Lung (tissue), 12 donors: ENCODE measurements around the gene CAMK4. TPM values are rescaled to one million over a fixed set of nuclear protein-coding genes. Genes with fewer than 3 reads are reported as not detected.
A peak's percentile ranks its signal among the peaks of the same experiment; 100 is the strongest.

Experiments
- ATAC-seq: fragments of 200-7000 bp; cut with Tn5 transposase; one replicate; pipeline ENCODE4 v1.9.1; 2020; ENCODE audit warnings: moderate number of reproducible peaks; ENCODE audit not compliant: insufficient read depth, low FRiP score
- DNase-seq, 3 donors: peaks; one replicate each; pipeline ENCODE4 v3.0.0-alpha.2; 2013 to 2017
- H3K27ac ChIP-seq, 2 donors: one replicate each; pipeline ENCODE4 v1.5.1; 2013; ENCODE audit warnings: mild to moderate bottlenecking in 2 of 2, moderate library complexity in 2 of 2, control low read depth in 1 of 2, inconsistent platforms in 1 of 2, low read depth in 1 of 2, low read length in 1 of 2
- H3K27me3 ChIP-seq, 3 donors: one replicate each; pipeline ENCODE4 v1.5.1; 2013; ENCODE audit warnings: low read length in 2 of 3; ENCODE audit not compliant: control insufficient read depth in 3 of 3, insufficient read depth in 3 of 3
- H3K36me3 ChIP-seq, 4 donors: one replicate each; pipeline ENCODE4 v1.5.1; 2013; ENCODE audit warnings: low read length in 4 of 4, mild to moderate bottlenecking in 1 of 4, moderate library complexity in 1 of 4; ENCODE audit not compliant: control insufficient read depth in 4 of 4, insufficient read depth in 4 of 4
- H3K4me1 ChIP-seq, 5 donors: one replicate each; pipeline ENCODE4 v1.5.1; 2013; ENCODE audit warnings: low read length in 5 of 5, mild to moderate bottlenecking in 2 of 5, moderate library complexity in 1 of 5; ENCODE audit not compliant: control insufficient read depth in 5 of 5, insufficient read depth in 5 of 5
- H3K4me3 ChIP-seq: one replicate; pipeline ENCODE4 v1.5.1; 2013; ENCODE audit warnings: mild to moderate bottlenecking, control low read depth, moderate library complexity
- H3K9ac ChIP-seq, 2 donors: one replicate each; pipeline ENCODE4 v1.5.1; 2013; ENCODE audit warnings: low read length in 2 of 2, control low read depth in 1 of 2; ENCODE audit not compliant: insufficient read depth in 1 of 2
- H3K9me3 ChIP-seq, 4 donors: one replicate each; pipeline ENCODE4 v1.5.1; 2013; ENCODE audit warnings: low read length in 3 of 4, mild to moderate bottlenecking in 1 of 4, moderate library complexity in 1 of 4; ENCODE audit not compliant: control insufficient read depth in 4 of 4, insufficient read depth in 3 of 4
- CTCF ChIP-seq: IDR thresholded peaks from 2 replicates; pipeline ENCODE4 v1.5.1; 2012; ENCODE audit warnings: mild to moderate bottlenecking; ENCODE audit errors: control extremely low read depth, extremely low read depth
- WGBS, 2 donors: extraction: QIAGEN DNeasy Blood & Tissue Kit; methylation state at CpG; one replicate each; pipeline ENCODE4 v1.1.7; 2013; 5-methylcytosine and 5-hydroxymethylcytosine counted together
- polyA plus RNA-seq, 2 donors: library from polyadenylated mRNA; stranded (reverse); fragments of 200-250 nt; gene quantifications; one replicate each; pipeline ENCODE4 v1.2.1, GENCODE V29; 2013
- total RNA-seq, 2 donors: library from RNA; depleted of rRNA in 1 of 2; stranded (reverse); fragments of >200 nt in 1 of 2; gene quantifications; one replicate each; pipeline ENCODE4 v1.2.1, GENCODE V29; 2014 to 2021
- donor health status: control.
- donor health status: control.
- donor health status: Bipolar disorder and iron deficiency.
- donor health status: healthy.
- donor health status: DM: yes; HTN: yes; CAD: no.

Gene CAMK4
- total and polyA plus RNA-seq, 4 donors = 0.18 to 27.7 (median 0.73) TPM

- Histone ChIP-seq H3K27me3 (no peaks in the 10 kb centered on the region), H3K4me1 (no peaks in the 10 kb centered on the region), H3K36me3 (no peaks in the 10 kb centered on the region), H3K9me3 (peaks cover 0 to 2% (median 0%) of the 10 kb centered on the region in 4 donors), H3K27ac (no peak overlapping the region), H3K4me3 (no peak overlapping the region), H3K9ac (no peak overlapping the region)
- 67 to 68% methylated on average over 4 of the region's 4 CpGs for WGBS, 2 donors
- no peak for ATAC-seq
- TF ChIP-seq CTCF = no peak
- DNase-seq = no peak
These were observed 256.2 kb downstream of the CAMK4 start for GRCh38 chr5:111480346-111480745.

- no peak for TF ChIP-seq CTCF
- no peak for ATAC-seq
- Histone ChIP-seq H3K9ac (no peak overlapping the region), H3K4me3 (no peak overlapping the region), H3K4me1 (peaks cover 0 to 6% (median 0%) of the 10 kb centered on the region in 5 donors), H3K36me3 (no peaks in the 10 kb centered on the region), H3K27me3 (no peaks in the 10 kb centered on the region), H3K27ac (no peak overlapping the region), H3K9me3 (peaks cover 0 to 2% (median 0%) of the 10 kb centered on the region in 4 donors)
- peak in 2 of 3 donors; percentile 40 to 42 for DNase-seq
- WGBS, 2 donors = 67% methylated on average over 2 of the region's 2 CpGs
These were observed 261.9 kb downstream of the CAMK4 start for GRCh38 chr5:111486055-111486454.

- Histone ChIP-seq H3K4me1 (peaks cover 0 to 6% (median 0%) of the 10 kb centered on the region in 5 donors), H3K36me3 (no peaks in the 10 kb centered on the region), H3K9ac (no peak overlapping the region), H3K27ac (no peak overlapping the region), H3K27me3 (no peaks in the 10 kb centered on the region), H3K4me3 (no peak overlapping the region), H3K9me3 (peaks cover 0 to 2% (median 0%) of the 10 kb centered on the region in 4 donors)
- peak in 1 of 3 donors; percentile 12 for DNase-seq
- TF ChIP-seq CTCF = no peak
- no peak for ATAC-seq
These were observed 262.7 kb downstream of the CAMK4 start for GRCh38 chr5:111486926-111487325.

- Histone ChIP-seq H3K9me3 (peaks cover 0 to 2% (median 0%) of the 10 kb centered on the region in 4 donors), H3K4me1 (peaks cover 0 to 6% (median 0%) of the 10 kb centered on the region in 5 donors), H3K9ac (no peak overlapping the region), H3K27me3 (no peaks in the 10 kb centered on the region), H3K4me3 (no peak overlapping the region), H3K27ac (no peak overlapping the region), H3K36me3 (no peaks in the 10 kb centered on the region)
- no peak for TF ChIP-seq CTCF
- no peak for DNase-seq
- no peak for ATAC-seq
These were observed 264.2 kb downstream of the CAMK4 start for GRCh38 chr5:111488353-111488752.
